Cardiac muscle cell (in vitro differentiated cells and primary cell): ENCODE data around the gene GDPD4. TPM values are rescaled to one million over a fixed set of nuclear protein-coding genes. Genes with fewer than 3 reads are reported as not detected.

Experiments
- DNase-seq, 2 donors: peaks; one replicate each; pipeline versions ENCODE4 v3.0.0 to v3.0.0-alpha.2; 2010 to 2017; ENCODE audit warnings: low read depth in 1 of 2, low spot score in 1 of 2
- H3K27ac ChIP-seq: fragments of 200-600 bp; sonication (generic); 2 replicates; pipeline ENCODE4 v1.5.1; 2016
- H3K27me3 ChIP-seq: fragments of 200-600 bp; sonication (generic); 2 replicates; pipeline ENCODE4 v1.6.0; 2016; ENCODE audit warnings: control low read depth
- H3K36me3 ChIP-seq: fragments of 200-600 bp; sonication (generic); 2 replicates; pipeline ENCODE4 v1.5.1; 2016; ENCODE audit warnings: control low read depth
- H3K4me1 ChIP-seq: fragments of 200-600 bp; sonication (generic); 2 replicates; pipeline ENCODE4 v1.8.1; 2017; ENCODE audit warnings: low read depth, mild to moderate bottlenecking, mixed run types
- H3K4me3 ChIP-seq: fragments of 200-600 bp; sonication (generic); 2 replicates; pipeline ENCODE4 v1.5.1; 2016; ENCODE audit warnings: mild to moderate bottlenecking
- H3K9me3 ChIP-seq: fragments of 200-600 bp; sonication (generic); 2 replicates; pipeline ENCODE4 v1.5.1; 2017; ENCODE audit warnings: low read depth, mild to moderate bottlenecking, control low read depth
- polyA plus RNA-seq: library from polyadenylated mRNA; unstranded; fragments of >200 nt; fragmentation: Nextera tagmentation; extraction: Ambion mirVana; gene quantifications from 2 replicates; pipeline ENCODE4 v1.2.1, GENCODE V29; 2016
- total RNA-seq: library from RNA; depleted of rRNA; stranded (reverse); fragments of >200 nt; gene quantifications from 2 replicates; pipeline ENCODE4 v1.2.3, GENCODE V29; 2016
- TF ChIP-seq, protein P1 (sequence below): IDR thresholded peaks from 2 replicates; pipeline ENCODE4 v1.5.1; 2012; ENCODE audit warnings: low read depth, mild to moderate bottlenecking, low read length

Gene GDPD4
- total and polyA plus RNA-seq, 2 experiments from 2014 or later, result not detected

DNA sequence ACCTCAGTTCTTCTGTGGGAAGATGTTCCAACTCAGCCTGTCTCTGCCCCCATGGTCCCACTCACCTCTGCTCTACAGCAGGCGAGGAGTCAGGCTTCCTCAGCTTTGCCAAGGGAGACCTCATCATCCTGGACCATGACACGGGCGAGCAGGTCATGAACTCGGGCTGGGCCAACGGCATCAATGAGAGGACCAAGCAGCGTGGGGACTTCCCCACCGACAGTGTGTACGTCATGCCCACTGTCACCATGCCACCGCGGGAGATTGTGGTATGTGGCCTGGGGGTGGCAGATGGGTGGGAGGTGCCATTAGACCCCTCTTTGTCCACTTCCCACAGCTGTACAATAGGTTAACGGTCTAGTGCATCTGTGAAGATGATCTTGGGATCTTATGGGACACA is 100.1 kb downstream of the GDPD4 start:
- Histone ChIP-seq H3K9me3 (no peaks in the 10 kb centered on the region), H3K36me3 (no peaks in the 10 kb centered on the region), H3K27me3 (no peaks in the 10 kb centered on the region), H3K4me3 (no peak overlapping the region), H3K27ac (no peak overlapping the region), H3K4me1 (no peaks in the 10 kb centered on the region)
- TF ChIP-seq, protein P1, sequence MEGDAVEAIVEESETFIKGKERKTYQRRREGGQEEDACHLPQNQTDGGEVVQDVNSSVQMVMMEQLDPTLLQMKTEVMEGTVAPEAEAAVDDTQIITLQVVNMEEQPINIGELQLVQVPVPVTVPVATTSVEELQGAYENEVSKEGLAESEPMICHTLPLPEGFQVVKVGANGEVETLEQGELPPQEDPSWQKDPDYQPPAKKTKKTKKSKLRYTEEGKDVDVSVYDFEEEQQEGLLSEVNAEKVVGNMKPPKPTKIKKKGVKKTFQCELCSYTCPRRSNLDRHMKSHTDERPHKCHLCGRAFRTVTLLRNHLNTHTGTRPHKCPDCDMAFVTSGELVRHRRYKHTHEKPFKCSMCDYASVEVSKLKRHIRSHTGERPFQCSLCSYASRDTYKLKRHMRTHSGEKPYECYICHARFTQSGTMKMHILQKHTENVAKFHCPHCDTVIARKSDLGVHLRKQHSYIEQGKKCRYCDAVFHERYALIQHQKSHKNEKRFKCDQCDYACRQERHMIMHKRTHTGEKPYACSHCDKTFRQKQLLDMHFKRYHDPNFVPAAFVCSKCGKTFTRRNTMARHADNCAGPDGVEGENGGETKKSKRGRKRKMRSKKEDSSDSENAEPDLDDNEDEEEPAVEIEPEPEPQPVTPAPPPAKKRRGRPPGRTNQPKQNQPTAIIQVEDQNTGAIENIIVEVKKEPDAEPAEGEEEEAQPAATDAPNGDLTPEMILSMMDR, result no peak
- DNase-seq, result no peak

DNA sequence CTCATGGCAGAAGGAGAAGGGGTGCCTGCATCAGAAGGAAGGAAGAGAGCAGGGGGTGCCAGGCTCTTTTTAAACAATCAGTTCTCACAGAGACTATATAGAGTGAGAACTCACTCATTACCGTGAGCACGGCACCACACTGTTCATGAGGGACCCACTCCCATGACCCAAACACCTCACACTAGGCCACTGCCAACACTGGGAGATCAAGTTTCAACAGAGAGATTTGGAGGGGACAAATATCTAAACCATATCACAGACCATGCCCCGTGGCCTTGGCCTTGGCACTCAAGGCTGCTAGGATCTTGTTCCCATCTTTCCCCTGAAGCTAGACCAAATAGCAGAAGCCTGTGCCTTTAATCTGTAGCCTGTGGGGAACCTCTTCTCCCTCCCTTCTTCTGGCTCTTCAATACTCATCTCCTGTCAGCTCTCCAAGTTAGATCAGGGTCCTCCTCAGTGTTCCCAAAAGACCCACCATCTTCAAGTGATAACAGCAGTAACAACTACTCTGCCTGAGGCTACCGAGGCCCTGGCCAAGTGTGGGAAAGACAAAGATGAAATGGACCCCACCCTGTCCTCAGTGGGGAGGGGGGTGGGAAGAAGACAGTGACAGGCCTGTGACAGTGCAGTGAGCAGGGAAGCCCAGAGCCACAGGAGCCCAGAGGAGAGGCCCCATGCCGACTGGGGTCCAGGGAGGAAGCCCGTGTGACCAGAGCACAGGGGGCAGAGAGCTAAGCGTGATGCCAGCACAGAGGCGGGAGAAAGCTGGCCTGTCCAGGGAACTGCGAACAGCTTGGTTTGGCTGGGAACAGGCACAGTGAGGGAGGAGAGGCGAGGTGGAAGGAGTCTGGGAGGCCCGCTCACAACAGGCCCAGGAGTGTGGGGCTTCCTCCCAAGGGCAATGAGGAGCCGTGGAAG is 100.9 kb downstream of the GDPD4 start:
- H3K27ac ChIP-seq, result no peak overlapping the region
- H3K27me3 ChIP-seq, result no peaks in the 10 kb centered on the region
- no peak overlapping the region for H3K4me3 ChIP-seq
- no peaks in the 10 kb centered on the region for H3K9me3 ChIP-seq
- no peak for DNase-seq
- no peaks in the 10 kb centered on the region for H3K36me3 ChIP-seq
- no peaks in the 10 kb centered on the region for H3K4me1 ChIP-seq
- TF ChIP-seq, protein P1, result no peak

DNA sequence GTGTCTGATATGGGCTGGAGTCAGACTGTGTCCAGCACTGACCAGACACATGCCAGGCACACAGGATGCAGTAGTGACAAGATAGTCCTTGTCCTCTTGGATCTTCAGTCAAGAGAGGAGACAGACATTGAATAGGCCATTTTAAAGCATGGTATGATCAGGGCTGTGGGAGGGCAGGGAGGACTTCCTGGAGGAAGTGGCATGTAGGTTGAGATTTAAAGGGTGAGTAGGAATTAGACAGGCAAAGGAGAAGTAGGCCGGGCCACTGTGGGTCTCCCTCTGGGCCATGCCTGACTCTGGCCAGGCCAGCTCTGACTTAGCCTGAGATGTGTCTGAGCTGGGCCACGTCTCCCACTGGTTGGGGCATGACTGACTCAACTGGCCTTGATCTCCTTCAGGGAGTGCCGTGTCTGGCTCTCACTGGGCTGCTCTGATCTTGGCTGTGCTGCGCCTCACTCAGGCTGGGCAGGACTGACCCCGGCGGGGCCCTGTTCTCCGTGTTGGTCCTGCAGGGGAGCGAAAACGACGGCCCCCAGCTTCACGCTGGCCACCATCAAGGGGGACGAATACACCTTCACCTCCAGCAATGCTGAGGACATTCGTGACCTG is 102.2 kb downstream of the GDPD4 start:
- TF ChIP-seq, protein P1, result no peak
- DNase-seq, result no peak
- no peak overlapping the region for H3K27ac ChIP-seq

DNA sequence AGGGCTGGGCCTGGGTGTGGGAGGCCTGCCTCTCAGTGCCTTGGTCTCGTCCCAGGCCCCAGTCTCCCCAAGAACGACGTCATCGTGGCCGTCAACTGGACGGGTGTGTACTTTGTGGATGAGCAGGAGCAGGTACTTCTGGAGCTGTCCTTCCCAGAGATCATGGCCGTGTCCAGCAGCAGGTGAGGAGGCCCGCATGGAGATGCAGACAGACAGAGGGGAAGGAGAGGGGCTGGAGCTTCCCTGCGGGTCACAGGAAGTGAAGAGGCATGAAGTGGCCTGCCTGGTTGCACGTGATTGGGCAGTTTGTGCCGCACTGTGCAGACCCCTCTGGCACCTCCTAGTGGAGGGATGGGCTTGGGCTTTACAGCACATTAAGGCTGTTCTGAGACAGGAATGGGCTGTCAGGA is 103.0 kb downstream of the GDPD4 start:
- H3K27ac ChIP-seq, result no peak overlapping the region
- H3K36me3 ChIP-seq, result no peaks in the 10 kb centered on the region

More for the DNA sequence above, 102.2 kb downstream of the GDPD4 start:
- Histone ChIP-seq H3K36me3 (no peaks in the 10 kb centered on the region), H3K9me3 (no peaks in the 10 kb centered on the region), H3K27me3 (no peaks in the 10 kb centered on the region), H3K4me1 (no peaks in the 10 kb centered on the region), H3K4me3 (no peak overlapping the region)

DNA sequence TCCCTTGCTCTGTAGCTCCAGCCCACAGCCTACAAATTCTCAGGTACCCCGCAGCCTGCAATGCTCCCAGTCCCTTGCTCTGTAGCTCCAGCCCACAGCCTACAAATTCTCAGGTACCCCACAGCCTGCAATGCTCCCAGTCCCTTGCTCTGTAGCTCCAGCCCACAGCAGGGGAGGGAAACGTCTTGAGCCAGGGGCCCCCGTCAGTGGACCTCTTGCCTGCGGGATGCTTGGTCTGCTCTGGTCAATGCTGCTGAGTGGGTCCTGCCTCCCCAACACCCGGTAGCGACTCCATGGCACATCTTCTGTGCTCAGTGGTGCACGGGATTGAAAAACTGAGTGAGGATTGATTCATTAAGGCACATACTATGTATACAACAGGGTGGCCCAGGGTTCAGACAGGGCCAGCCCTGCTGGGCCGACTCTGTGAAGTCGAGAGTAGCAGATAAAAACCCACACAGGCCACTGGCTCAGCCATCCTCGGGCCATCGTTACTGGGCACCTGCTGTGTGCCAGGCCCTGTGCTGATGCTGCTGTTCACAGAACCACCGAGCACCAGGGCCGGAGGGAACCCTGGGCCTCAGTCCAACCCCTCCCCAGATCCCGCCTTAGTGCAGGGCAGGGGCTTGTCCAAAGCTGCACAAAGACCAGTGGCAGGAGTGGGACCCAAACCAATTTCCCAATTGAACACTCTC is 103.7 kb downstream of the GDPD4 start:
- TF ChIP-seq, protein P1, result no peak

More for the DNA sequence above, 103.0 kb downstream of the GDPD4 start:
- DNase-seq, result peak; percentile 10 to 39
- Histone ChIP-seq H3K27me3 (no peaks in the 10 kb centered on the region), H3K4me3 (no peak overlapping the region), H3K4me1 (no peaks in the 10 kb centered on the region), H3K9me3 (no peaks in the 10 kb centered on the region)
- TF ChIP-seq, protein P1, result peak; percentile 40

More for the DNA sequence above, 103.7 kb downstream of the GDPD4 start:
- no peaks in the 10 kb centered on the region for H3K36me3 ChIP-seq
- no peak for DNase-seq
- no peaks in the 10 kb centered on the region for H3K9me3 ChIP-seq
- H3K4me3 ChIP-seq, result no peak overlapping the region
- H3K27ac ChIP-seq, result no peak overlapping the region
- no peaks in the 10 kb centered on the region for H3K4me1 ChIP-seq
- no peaks in the 10 kb centered on the region for H3K27me3 ChIP-seq
